B cell (primary cell): ENCODE results near the gene ZNF532. TPM values are rescaled to one million over a fixed set of nuclear protein-coding genes. Genes with fewer than 3 reads are reported as not detected.

Experiments used
- ATAC-seq: fragments of 200-7000 bp; cut with Tn5 transposase; one replicate; pipeline ENCODE4 v1.10.0; 2021; ENCODE audit warnings: low read depth, mild to moderate bottlenecking, moderate number of reproducible peaks, moderate library complexity
- CTCF ChIA-PET: fragments of 350-600 bp; sonication (Branson Sonifier 250); formaldehyde crosslinking; loops from one replicate; lab custom pipeline; 2021; ENCODE audit warnings: antibody characterized with exemption, inconsistent platforms; lab: Charles Lee
- POLR2A ChIA-PET: fragments of 350-600 bp; sonication (Branson Sonifier 250); formaldehyde crosslinking; loops from one replicate; lab custom pipeline; 2021; ENCODE audit warnings: antibody characterized with exemption; lab: Charles Lee
- DNase-seq: peaks from one replicate; pipeline ENCODE4 v3.0.0; 2013
- H2AFZ ChIP-seq: 2 replicates; pipeline ENCODE4 v1.6.1; 2012; ENCODE audit warnings: mild to moderate bottlenecking, low read depth, low read length; ENCODE audit not compliant: insufficient read depth, poor library complexity, severe bottlenecking
- H3K27ac ChIP-seq, 2 donors: 1 replicate in 1 of 2; 2 replicates in 1 of 2; pipeline ENCODE4 v1.5.1; 2012 to 2013; ENCODE audit warnings: low read length in 2 of 2, mild to moderate bottlenecking in 2 of 2, moderate library complexity in 1 of 2
- H3K27me3 ChIP-seq, 4 experiments: fragments of 200-600 bp in 1 of 4; sonication (generic) in 1 of 4; replicated peaks in 1 of 4; 1 replicate in 2 of 4; 2 replicates in 2 of 4; pipeline versions ENCODE4 v1.6.1 to v1.7.0; 2013 to 2016; ENCODE audit warnings: low read length in 3 of 4, mild to moderate bottlenecking in 2 of 4, mixed read lengths in 1 of 4, moderate library complexity in 1 of 4; ENCODE audit not compliant: insufficient read depth in 4 of 4, control insufficient read depth in 3 of 4; ENCODE audit errors: control extremely low read depth in 1 of 4
- H3K36me3 ChIP-seq, 2 experiments: replicated peaks in 1 of 2; 1 replicate in 1 of 2; 2 replicates in 1 of 2; pipeline versions ENCODE4 v1.6.1 to v1.7.1; 2013; ENCODE audit warnings: low read length in 1 of 2; ENCODE audit not compliant: insufficient read depth in 2 of 2, control insufficient read depth in 1 of 2; ENCODE audit errors: control extremely low read depth in 1 of 2, extremely low read depth in 1 of 2
- H3K4me1 ChIP-seq, 2 donors: fragments of 200-600 bp in 1 of 2; sonication (generic) in 1 of 2; 1 replicate in 1 of 2; 2 replicates in 1 of 2; pipeline versions ENCODE4 v1.5.1 to v1.6.1; 2013 to 2017; ENCODE audit warnings: low read length in 2 of 2; ENCODE audit not compliant: control insufficient read depth in 2 of 2, insufficient read depth in 2 of 2
- H3K4me2 ChIP-seq: replicated peaks from 2 replicates; pipeline ENCODE3; 2012; ENCODE audit warnings: mild to moderate bottlenecking, low read depth, low read length; ENCODE audit not compliant: poor library complexity, severe bottlenecking
- H3K4me3 ChIP-seq, 5 experiments: fragments of 200-600 bp in 1 of 5; sonication (generic) in 1 of 5; 1 replicate in 3 of 5; 2 replicates in 2 of 5; pipeline versions ENCODE4 v1.5.1 to v1.7.0; 2011 to 2016; ENCODE audit warnings: low read length in 4 of 5, mild to moderate bottlenecking in 4 of 5, low read depth in 2 of 5, control low read depth in 1 of 5, moderate library complexity in 1 of 5; ENCODE audit not compliant: insufficient read depth in 1 of 5; ENCODE audit errors: control extremely low read depth in 1 of 5, extremely low read depth in 1 of 5
- H3K79me2 ChIP-seq: fragments of 200-600 bp; sonication (generic); one replicate; pipeline ENCODE4 v1.6.0; 2016; ENCODE audit warnings: low read length; ENCODE audit not compliant: control insufficient read depth, insufficient read depth
- H3K9ac ChIP-seq: fragments of 200-600 bp; sonication (generic); 2 replicates; pipeline ENCODE4 v1.6.1; 2017; ENCODE audit warnings: mild to moderate bottlenecking, low read length, moderate library complexity
- H3K9me3 ChIP-seq, 3 donors: one replicate each; pipeline versions ENCODE4 v1.6.1 to v1.7.1; 2013; ENCODE audit warnings: low read length in 2 of 3; ENCODE audit not compliant: control insufficient read depth in 2 of 3, insufficient read depth in 1 of 3; ENCODE audit errors: control extremely low read depth in 1 of 3
- H4K20me1 ChIP-seq: 2 replicates; pipeline ENCODE4 v1.6.0; 2012; ENCODE audit warnings: mild to moderate bottlenecking, low read length; ENCODE audit not compliant: insufficient read depth, control insufficient read depth, poor library complexity, severe bottlenecking
- H3K27ac Mint-ChIP-seq: one replicate; pipeline ENCODE4 v1.8.0; 2021; ENCODE audit warnings: mixed read lengths
- H3K27me3 Mint-ChIP-seq: one replicate; pipeline ENCODE4 v1.8.0; 2021; ENCODE audit warnings: mixed read lengths
- H3K4me1 Mint-ChIP-seq: one replicate; pipeline ENCODE4 v1.8.0; 2021; ENCODE audit warnings: mixed read lengths
- H3K4me3 Mint-ChIP-seq: one replicate; pipeline ENCODE4 v1.8.0; 2021; ENCODE audit warnings: mixed read lengths
- H3K9me3 Mint-ChIP-seq: one replicate; pipeline ENCODE4 v1.8.0; 2022; ENCODE audit warnings: mixed read lengths; ENCODE audit not compliant: insufficient read depth
- CTCF ChIP-seq: fragments of 200-600 bp; IDR thresholded peaks from one replicate; pipeline ENCODE4 v1.8.0; 2022; ENCODE audit warnings: antibody characterized with exemption, mild to moderate bottlenecking
- EZH2 ChIP-seq: IDR thresholded peaks from 2 replicates; pipeline ENCODE4 v1.6.1; 2012; ENCODE audit warnings: borderline replicate concordance, low read depth, mild to moderate bottlenecking, moderate library complexity, low read length; ENCODE audit not compliant: insufficient read depth, poor library complexity, severe bottlenecking
- WGBS: methylation state at CpG from one replicate; pipeline ENCODE4 v1.1.5; 2013; ENCODE audit warnings: missing lambda C conversion rate; ENCODE audit not compliant: insufficient coverage; 5-methylcytosine and 5-hydroxymethylcytosine counted together
- intact Hi-C: fragments of 100-400 bp; cut with micrococcal nuclease; formaldehyde crosslinking; loops from one replicate; pipeline ENCODE4 v1.10.0; 2022
- polyA plus RNA-seq: library from polyadenylated mRNA; depleted of rRNA; stranded (reverse); fragments of >200 nt; gene quantifications from 2 replicates; pipeline ENCODE4 v1.2.3, GENCODE V29; 2012
- total RNA-seq, 2 donors: library from RNA; stranded (reverse); fragments of 120-200 nt in 1 of 2; gene quantifications; 1 replicate in 1 of 2; 2 replicates in 1 of 2; pipeline versions ENCODE4 v1.2.3 to v1.2.4, GENCODE V29; 2013 to 2022

ZNF532 gene
- total and polyA plus RNA-seq, 2 donors (not counting 1 experiment from before 2014, with no cell fraction given) = 58.2 to 104 TPM

GRCh38 chr18:58850786-58851469 lies 13.7 kb upstream of the ZNF532 start:
- ChIA-PET CTCF (interaction anchor here (1.5 kb wide), 2 partner anchors 68 to 219 kb away, joined by 3 to 4 read pairs; no protein-coding TSS in a partner anchor), POLR2A (no interaction called here)
- Histone ChIP-seq H3K27me3 (peaks cover 0 to 19% (median 2%) of the 10 kb centered on the region in 4 experiments), H3K9ac (no peak overlapping the region), H3K4me2 (no peak overlapping the region), H3K4me3 (no peak overlapping the region), H3K79me2 (no peaks in the 10 kb centered on the region), H4K20me1 (no peaks in the 10 kb centered on the region), H3K4me1 (peaks cover 13 to 18% of the 10 kb centered on the region in 2 donors), H3K27ac (no peak overlapping the region), H2AFZ (no peak overlapping the region), H3K9me3 (peaks cover 0 to 18% (median 0%) of the 10 kb centered on the region in 3 donors), H3K36me3 (no peaks in the 10 kb centered on the region)
- no peak overlapping the region for H3K4me3 Mint-ChIP-seq
- TF ChIP-seq EZH2 (no peak), CTCF (no peak)
- no peaks in the 10 kb centered on the region for H3K9me3 Mint-ChIP-seq
- intact Hi-C loops = no loop called here
- 86% methylated on average over 6 of the region's 12 CpGs for WGBS
- no peak for ATAC-seq
- peaks cover 13% of the 10 kb centered on the region for H3K27me3 Mint-ChIP-seq
- H3K4me1 Mint-ChIP-seq = peaks cover 21% of the 10 kb centered on the region
- H3K27ac Mint-ChIP-seq = no peak overlapping the region
- no peak for DNase-seq

GRCh38 chr18:58851856-58852255 lies 12.8 kb upstream of the ZNF532 start:
- Mint-ChIP-seq H3K27ac (no peak overlapping the region), H3K9me3 (no peaks in the 10 kb centered on the region), H3K27me3 (peaks cover 13% of the 10 kb centered on the region), H3K4me1 (peaks cover 21% of the 10 kb centered on the region), H3K4me3 (no peak overlapping the region)
- no peak overlapping the region for H3K4me2 ChIP-seq
- ATAC-seq (no peak), DNase-seq (no peak)
- no peaks in the 10 kb centered on the region for H3K79me2 ChIP-seq
- CTCF ChIA-PET = interaction anchor here (1.5 kb wide), 1 partner anchor 69 kb away, joined by 3 read pairs; no protein-coding TSS in a partner anchor
- H3K9ac ChIP-seq = no peak overlapping the region
- H4K20me1 ChIP-seq = no peaks in the 10 kb centered on the region
- intact Hi-C loops = no loop called here
- POLR2A ChIA-PET = no interaction called here
- H3K27ac ChIP-seq = no peak overlapping the region
- H3K4me3 ChIP-seq = no peak overlapping the region
- WGBS = 86% methylated on average over 3 of the region's 5 CpGs
- peaks cover 0 to 19% (median 2%) of the 10 kb centered on the region in 4 experiments for H3K27me3 ChIP-seq
- H3K4me1 ChIP-seq = peaks cover 12 to 18% of the 10 kb centered on the region in 2 donors
- no peaks in the 10 kb centered on the region for H3K36me3 ChIP-seq
- H2AFZ ChIP-seq = no peak overlapping the region
- H3K9me3 ChIP-seq = peaks cover 0 to 18% (median 0%) of the 10 kb centered on the region in 3 donors
- TF ChIP-seq CTCF (no peak), EZH2 (no peak)
